ENCODE measurements around the gene MRAP.

DNA sequence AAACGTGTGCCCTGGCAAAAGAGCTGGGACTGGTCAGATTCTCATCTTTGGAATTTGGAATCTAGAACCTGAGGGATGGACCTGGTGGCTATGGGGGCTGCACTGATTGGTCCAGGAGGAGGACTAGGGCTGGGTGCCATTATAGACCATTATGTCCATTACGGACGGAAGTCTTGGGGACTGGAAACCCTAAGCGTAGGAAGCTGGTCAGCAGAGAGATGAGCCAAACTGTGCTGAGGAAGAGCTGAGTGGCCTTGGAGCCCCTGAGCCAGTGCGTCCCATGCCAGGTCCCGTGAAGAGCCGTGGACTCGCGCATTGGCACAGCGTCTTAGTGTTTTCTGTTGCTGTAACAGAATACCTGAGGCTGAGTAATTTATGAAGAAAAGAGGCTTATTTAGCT is 10.0 kb downstream of the MRAP start:
- TF ChIP-seq POLR2A (IDR thresholded peaks at IDR 0.05; ENCODE audit: low read length) (no peak), GATA1 (IDR thresholded peaks at IDR 0.05; ENCODE audit: low read depth, low read length) (no peak)
